OCI-LY7 (cell line): ENCODE results near the gene TMEM167A. TPM values are rescaled to one million over a fixed set of nuclear protein-coding genes. Genes with fewer than 3 reads are reported as not detected.

Experiments used
- BruUV-seq: library from RNA; stranded (reverse); fragments of 400-500 nt; replicated peaks from 2 replicates; lab custom pipeline; 2021; lab: Mats Ljungman, UMichigan
- CTCF ChIA-PET: fragments of 300-600 bp; sonication (Branson Sonifier 250); formaldehyde crosslinking; loops from one replicate; lab custom pipeline; 2022; ENCODE audit warnings: antibody characterized with exemption; ENCODE audit not compliant: unreplicated experiment; lab: Charles Lee
- POLR2A ChIA-PET: fragments of 300-600 bp; sonication (Branson Sonifier 250); formaldehyde crosslinking; loops from one replicate; lab custom pipeline; 2022; ENCODE audit warnings: antibody characterized with exemption; lab: Charles Lee
- DNase-seq: peaks from one replicate; pipeline ENCODE4 v3.0.0-alpha.2; 2015; ENCODE audit warnings: low spot score
- H2AFZ ChIP-seq: fragments of 200-600 bp; sonication (generic), shearing (Covaris generic); 2 replicates; pipeline ENCODE4 v1.6.1; 2014; ENCODE audit warnings: mild to moderate bottlenecking, antibody characterized with exemption, low read length, moderate library complexity
- H3K27ac ChIP-seq: fragments of 200-600 bp; sonication (generic); 2 replicates; pipeline ENCODE4 v1.5.1; 2014; ENCODE audit warnings: mixed run types, low read depth, mild to moderate bottlenecking, moderate library complexity, low read length, inconsistent platforms; ENCODE audit not compliant: poor library complexity, severe bottlenecking
- H3K36me3 ChIP-seq: fragments of 200-600 bp; sonication (generic); 2 replicates; pipeline ENCODE4 v1.6.1; 2014; ENCODE audit warnings: mild to moderate bottlenecking, antibody characterized with exemption, low read length, moderate library complexity, mixed read lengths; ENCODE audit not compliant: insufficient read depth
- H3K4me1 ChIP-seq: fragments of 200-600 bp; sonication (generic); 2 replicates; pipeline ENCODE4 v1.5.1; 2014; ENCODE audit warnings: mild to moderate bottlenecking, low read length; ENCODE audit not compliant: insufficient read depth, poor library complexity, severe bottlenecking
- H3K4me2 ChIP-seq: fragments of 200-600 bp; sonication (generic); 2 replicates; pipeline ENCODE4 v1.6.1; 2014; ENCODE audit warnings: mild to moderate bottlenecking, low read length
- H3K4me3 ChIP-seq: fragments of 200-600 bp; sonication (generic); 2 replicates; pipeline ENCODE4 v1.5.1; 2014; ENCODE audit warnings: mild to moderate bottlenecking, low read depth, low read length; ENCODE audit not compliant: poor library complexity, severe bottlenecking
- H3K79me2 ChIP-seq: fragments of 200-600 bp; sonication (generic); 2 replicates; pipeline ENCODE4 v1.6.1; 2016; ENCODE audit warnings: low read depth, mild to moderate bottlenecking, low read length, moderate library complexity, mixed read lengths; ENCODE audit not compliant: insufficient read depth
- H3K9me2 ChIP-seq: fragments of 200-600 bp; sonication (generic); 2 replicates; pipeline ENCODE4 v1.6.1; 2016; ENCODE audit warnings: mild to moderate bottlenecking, low read length, mixed read lengths; ENCODE audit not compliant: insufficient read depth
- H3K9me3 ChIP-seq: fragments of 200-600 bp; sonication (generic); 2 replicates; pipeline ENCODE4 v1.6.1; 2014; ENCODE audit warnings: mild to moderate bottlenecking, mixed run types, low read length, mixed read lengths
- H4K20me1 ChIP-seq: fragments of 200-600 bp; sonication (generic); 2 replicates; pipeline ENCODE4 v1.6.1; 2014; ENCODE audit warnings: mild to moderate bottlenecking, antibody characterized with exemption, low read length, moderate library complexity, mixed read lengths; ENCODE audit not compliant: insufficient read depth
- EZH2phosphoT487 ChIP-seq: fragments of 200-600 bp; sonication (generic); IDR thresholded peaks from 2 replicates; pipeline ENCODE4 v1.6.1; 2018; ENCODE audit warnings: low read depth, borderline replicate concordance, mild to moderate bottlenecking, mixed run types, antibody characterized with exemption, low read length, moderate library complexity, mixed read lengths
- intact Hi-C: fragments of 100-400 bp; cut with micrococcal nuclease; formaldehyde crosslinking; loops from one replicate; pipeline ENCODE4 v1.10.0; 2022; ENCODE audit not compliant: unreplicated experiment
- total RNA-seq, 2 experiments: library from RNA; depleted of rRNA in 1 of 2; stranded (reverse); fragments of >200 nt in 1 of 2; shearing (Covaris generic) in 1 of 2; gene quantifications; 2 replicates each; pipeline ENCODE4 v1.2.3, GENCODE V29; 2014 to 2022
- TF ChIP-seq, protein P1 (sequence below): fragments of 200-600 bp; sonication (generic); conservative IDR thresholded peaks from 2 replicates; pipeline ENCODE4 v1.5.1; 2014; ENCODE audit warnings: mild to moderate bottlenecking, antibody characterized with exemption, low read length, moderate library complexity, mixed read lengths

The TMEM167A gene
- total RNA-seq, 2 experiments from 2014 or later, result 20.4 to 55.7 TPM

DNA sequence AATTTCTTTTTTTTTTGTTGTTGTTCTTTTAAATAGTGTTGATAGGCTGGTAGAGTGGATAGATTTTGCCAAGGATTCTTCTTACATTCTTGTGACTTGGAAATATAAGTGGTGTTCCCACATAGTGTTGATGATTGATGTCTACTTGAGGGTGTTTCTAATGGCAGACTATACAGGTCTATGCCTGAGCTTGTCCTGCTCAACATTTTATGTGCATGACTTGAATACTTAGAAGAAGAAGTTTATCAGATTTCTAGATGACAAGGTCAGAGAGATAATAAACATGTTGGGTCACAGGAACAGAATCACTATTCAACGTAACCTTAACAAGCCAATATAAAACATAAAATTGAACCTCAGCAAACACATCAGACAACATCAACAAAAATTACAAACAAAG is 24.3 kb upstream of the TMEM167A start:
- POLR2A ChIA-PET, result no interaction called here
- H2AFZ ChIP-seq, result no peak overlapping the region
- no peaks in the 10 kb centered on the region for H4K20me1 ChIP-seq
- no peaks in the 10 kb centered on the region for H3K4me1 ChIP-seq
- no peaks in the 10 kb centered on the region for H3K79me2 ChIP-seq
- intact Hi-C loops, result no loop called here
- CTCF ChIA-PET, result no interaction called here
- BruUV-seq, result no TSS peak
- no peaks in the 10 kb centered on the region for H3K9me3 ChIP-seq
- no peak overlapping the region for H3K27ac ChIP-seq
- no peaks in the 10 kb centered on the region for H3K9me2 ChIP-seq
- no peak for DNase-seq
- no peak overlapping the region for H3K4me3 ChIP-seq
- no peak overlapping the region for H3K4me2 ChIP-seq
- H3K36me3 ChIP-seq, result no peaks in the 10 kb centered on the region
- no peak for TF ChIP-seq EZH2phosphoT487
- TF ChIP-seq, protein P1, sequence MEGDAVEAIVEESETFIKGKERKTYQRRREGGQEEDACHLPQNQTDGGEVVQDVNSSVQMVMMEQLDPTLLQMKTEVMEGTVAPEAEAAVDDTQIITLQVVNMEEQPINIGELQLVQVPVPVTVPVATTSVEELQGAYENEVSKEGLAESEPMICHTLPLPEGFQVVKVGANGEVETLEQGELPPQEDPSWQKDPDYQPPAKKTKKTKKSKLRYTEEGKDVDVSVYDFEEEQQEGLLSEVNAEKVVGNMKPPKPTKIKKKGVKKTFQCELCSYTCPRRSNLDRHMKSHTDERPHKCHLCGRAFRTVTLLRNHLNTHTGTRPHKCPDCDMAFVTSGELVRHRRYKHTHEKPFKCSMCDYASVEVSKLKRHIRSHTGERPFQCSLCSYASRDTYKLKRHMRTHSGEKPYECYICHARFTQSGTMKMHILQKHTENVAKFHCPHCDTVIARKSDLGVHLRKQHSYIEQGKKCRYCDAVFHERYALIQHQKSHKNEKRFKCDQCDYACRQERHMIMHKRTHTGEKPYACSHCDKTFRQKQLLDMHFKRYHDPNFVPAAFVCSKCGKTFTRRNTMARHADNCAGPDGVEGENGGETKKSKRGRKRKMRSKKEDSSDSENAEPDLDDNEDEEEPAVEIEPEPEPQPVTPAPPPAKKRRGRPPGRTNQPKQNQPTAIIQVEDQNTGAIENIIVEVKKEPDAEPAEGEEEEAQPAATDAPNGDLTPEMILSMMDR, result no peak

DNA sequence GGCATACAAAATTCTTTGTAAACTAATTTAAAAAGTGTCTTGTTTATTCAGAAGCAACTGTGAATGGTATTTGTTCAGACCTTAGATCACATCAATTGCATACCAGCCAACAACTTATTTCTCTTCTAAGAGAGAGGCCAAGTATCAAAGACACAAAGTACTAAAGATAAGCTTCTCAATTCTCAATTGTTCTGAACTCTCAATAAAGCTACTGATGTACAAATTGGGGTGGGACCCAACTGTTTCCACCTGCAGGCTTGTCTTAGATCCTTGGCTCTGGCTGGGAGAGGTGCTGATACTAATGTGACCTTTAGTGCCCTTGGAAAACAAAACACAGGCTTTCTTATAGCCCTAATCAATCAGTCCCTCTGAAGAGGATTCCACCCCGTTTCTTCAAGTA is 22.3 kb upstream of the TMEM167A start:
- ChIA-PET POLR2A (interaction anchor here (1.2 kb wide), 1 partner anchor 13 kb away, joined by 3 read pairs; no protein-coding TSS in a partner anchor), CTCF (no interaction called here)
- Histone ChIP-seq H4K20me1 (no peaks in the 10 kb centered on the region), H3K9me3 (no peaks in the 10 kb centered on the region), H3K4me1 (no peaks in the 10 kb centered on the region), H3K36me3 (no peaks in the 10 kb centered on the region), H3K9me2 (no peaks in the 10 kb centered on the region), H3K4me3 (no peak overlapping the region), H3K79me2 (no peaks in the 10 kb centered on the region), H2AFZ (no peak overlapping the region), H3K27ac (no peak overlapping the region), H3K4me2 (no peak overlapping the region)
- BruUV-seq, result no TSS peak
- TF ChIP-seq, protein P1, result no peak
- no peak for TF ChIP-seq EZH2phosphoT487
- intact Hi-C loops, result no loop called here
- DNase-seq, result no peak

DNA sequence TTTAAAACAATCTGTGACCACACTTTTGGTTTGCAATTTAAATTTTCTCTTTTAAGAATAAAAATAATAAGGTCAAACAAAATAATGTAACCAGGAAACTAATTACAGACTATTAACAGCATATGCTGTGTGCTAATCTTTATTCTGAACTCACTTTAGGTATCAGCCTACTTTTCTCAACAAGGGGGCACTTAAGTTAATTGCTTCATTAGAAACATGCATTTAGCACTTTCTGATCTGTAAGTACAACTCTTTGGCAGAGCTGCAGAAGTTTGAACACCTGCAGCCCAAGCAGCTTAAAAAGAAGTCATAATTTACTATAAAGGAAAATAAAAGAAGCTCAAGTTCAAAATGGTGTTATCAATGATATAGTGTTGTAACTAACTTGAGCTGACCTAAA is 21.8 kb upstream of the TMEM167A start:
- no TSS peak for BruUV-seq
- Histone ChIP-seq H3K4me3 (no peak overlapping the region), H3K79me2 (no peaks in the 10 kb centered on the region), H3K36me3 (no peaks in the 10 kb centered on the region), H3K9me2 (no peaks in the 10 kb centered on the region), H2AFZ (no peak overlapping the region), H4K20me1 (no peaks in the 10 kb centered on the region), H3K4me1 (no peaks in the 10 kb centered on the region), H3K27ac (no peak overlapping the region), H3K9me3 (0 out of 2 replicates have a peak, but pooled peaks cover under 1% of the 10 kb centered on the region), H3K4me2 (no peak overlapping the region)
- POLR2A ChIA-PET, result interaction anchor here (1.2 kb wide), 1 partner anchor 12 kb away, joined by 3 read pairs; no protein-coding TSS in a partner anchor
- intact Hi-C loops, result no loop called here
- no peak for DNase-seq
- CTCF ChIA-PET, result no interaction called here
- TF ChIP-seq, protein P1, result no peak
- TF ChIP-seq EZH2phosphoT487, result no peak
